OCI-LY1 (cell line): ENCODE results near the gene SAMD8.
"Not testable (repeated sequence)": the region's sequence is repeated elsewhere in the genome, so short reads cannot be mapped to it uniquely, and the experiment has no call there.

ENCODE experiments used
- H2AFZ ChIP-seq: fragments of 200-600 bp; sonication (generic), shearing (Covaris generic); 2 replicates; pipeline ENCODE4 v1.6.0; 2014; ENCODE audit warnings: antibody characterized with exemption, mild to moderate bottlenecking, low read length
- H3F3A ChIP-seq: fragments of 200-600 bp; sonication (generic), shearing (Covaris generic); 2 replicates; pipeline ENCODE4 v1.6.0; 2014; ENCODE audit warnings: mild to moderate bottlenecking, antibody characterized with exemption, low read length, moderate library complexity; ENCODE audit not compliant: insufficient read depth
- H3K27ac ChIP-seq: fragments of 200-600 bp; sonication (generic); 2 replicates; pipeline ENCODE4 v1.5.1; 2014; ENCODE audit warnings: low read length, mixed run types, mild to moderate bottlenecking, low read depth; ENCODE audit not compliant: poor library complexity, severe bottlenecking
- H3K27me3 ChIP-seq: fragments of 200-600 bp; sonication (generic); 2 replicates; pipeline ENCODE4 v1.6.0; 2014; ENCODE audit warnings: antibody characterized with exemption, mild to moderate bottlenecking, low read length, moderate library complexity; ENCODE audit not compliant: insufficient read depth
- H3K36me3 ChIP-seq: fragments of 200-600 bp; sonication (generic); 2 replicates; pipeline ENCODE4 v1.6.1; 2014; ENCODE audit warnings: mild to moderate bottlenecking, antibody characterized with exemption, low read length, moderate library complexity, mixed read lengths; ENCODE audit not compliant: insufficient read depth
- H3K4me1 ChIP-seq: fragments of 200-600 bp; sonication (generic); 2 replicates; pipeline ENCODE4 v1.5.1; 2014; ENCODE audit warnings: mild to moderate bottlenecking, low read length, moderate library complexity; ENCODE audit not compliant: insufficient read depth, severe bottlenecking
- H3K4me2 ChIP-seq: fragments of 200-600 bp; sonication (generic), shearing (Covaris generic); 2 replicates; pipeline ENCODE4 v1.6.1; 2014; ENCODE audit warnings: low read length
- H3K4me3 ChIP-seq: fragments of 200-600 bp; sonication (generic); 2 replicates; pipeline ENCODE4 v1.5.1; 2014; ENCODE audit warnings: low read length, low read depth, mild to moderate bottlenecking, mixed read lengths; ENCODE audit not compliant: poor library complexity, severe bottlenecking
- H3K79me2 ChIP-seq: fragments of 200-600 bp; shearing (Covaris generic); 2 replicates; pipeline ENCODE4 v1.6.1; 2016; ENCODE audit warnings: mixed run types, low read length, mixed read lengths; ENCODE audit not compliant: insufficient read depth
- H3K9ac ChIP-seq: fragments of 200-600 bp; sonication (generic), shearing (Covaris generic); 2 replicates; pipeline ENCODE4 v1.6.1; 2014; ENCODE audit warnings: mild to moderate bottlenecking, low read length, mixed read lengths
- H3K9me2 ChIP-seq: fragments of 200-600 bp; sonication (generic), shearing (Covaris generic); 2 replicates; pipeline ENCODE4 v1.6.1; 2014; ENCODE audit warnings: low read depth, mild to moderate bottlenecking, low read length, mixed read lengths
- H3K9me3 ChIP-seq: fragments of 200-600 bp; shearing (Covaris generic); 2 replicates; pipeline ENCODE4 v1.6.1; 2014; ENCODE audit warnings: low read length, mixed read lengths
- H4K20me1 ChIP-seq: fragments of 200-600 bp; sonication (generic), shearing (Covaris generic); 2 replicates; pipeline ENCODE4 v1.6.0; 2016; ENCODE audit warnings: mild to moderate bottlenecking, low read length; ENCODE audit not compliant: insufficient read depth
- CTCF ChIP-seq: fragments of 200-600 bp; sonication (generic), shearing (Covaris generic); IDR thresholded peaks from 2 replicates; pipeline ENCODE4 v1.5.1; 2017; ENCODE audit warnings: mild to moderate bottlenecking, antibody characterized with exemption, low read length, moderate library complexity, mixed read lengths
- EZH2 ChIP-seq: fragments of 200-600 bp; sonication (generic), shearing (Covaris generic); IDR thresholded peaks from 2 replicates; pipeline ENCODE4 v1.8.0; 2017; ENCODE audit warnings: borderline replicate concordance, mixed run types, mild to moderate bottlenecking, antibody characterized with exemption, low read length, moderate library complexity, mixed read lengths

The SAMD8 gene

GRCh38 chr10:75106242-75106641 lies 5.2 kb upstream of the SAMD8 start:
- peaks cover 13% of the 10 kb centered on the region for H3K4me1 ChIP-seq
- H3K9me3 ChIP-seq: no peaks in the 10 kb centered on the region
- no peaks in the 10 kb centered on the region for H3K27me3 ChIP-seq
- no peaks in the 10 kb centered on the region for H3K36me3 ChIP-seq
- no peak overlapping the region for H3K4me3 ChIP-seq
- H3K79me2 ChIP-seq: no peaks in the 10 kb centered on the region
- no peak overlapping the region for H3K27ac ChIP-seq
- TF ChIP-seq EZH2: no peak
- TF ChIP-seq CTCF: no peak
- H2AFZ ChIP-seq: no peak overlapping the region
- H3K4me2 ChIP-seq: no peak overlapping the region; the same call in 1 of the 2 replicates
- no peaks in the 10 kb centered on the region for H3K9me2 ChIP-seq
- no peak overlapping the region for H3K9ac ChIP-seq
- no peaks in the 10 kb centered on the region for H3F3A ChIP-seq
- H4K20me1 ChIP-seq: no peaks in the 10 kb centered on the region

- H3K9me2 ChIP-seq, H3K27me3 ChIP-seq, H3K27ac ChIP-seq, H4K20me1 ChIP-seq, H2AFZ ChIP-seq, H3F3A ChIP-seq, H3K79me2 ChIP-seq, H3K4me2 ChIP-seq, H3K9me3 ChIP-seq, H3K9ac ChIP-seq, H3K4me3 ChIP-seq, H3K36me3 ChIP-seq: not testable (repeated sequence)
- peaks cover 13% of the 10 kb centered on the region for H3K4me1 ChIP-seq
Measured at GRCh38 chr10:75106891-75107290, 4.6 kb upstream of the SAMD8 start.

- no peak overlapping the region for H3K9ac ChIP-seq
- no peak for TF ChIP-seq CTCF
- H3K4me1 ChIP-seq: peaks cover 21% of the 10 kb centered on the region
- no peaks in the 10 kb centered on the region for H3K27me3 ChIP-seq
- H3K4me2 ChIP-seq: no peak overlapping the region
- H3K9me2 ChIP-seq: no peaks in the 10 kb centered on the region
- H3K4me3 ChIP-seq: no peak overlapping the region
- peaks cover 8% of the 10 kb centered on the region for H3K79me2 ChIP-seq
- no peaks in the 10 kb centered on the region for H3K9me3 ChIP-seq
- H4K20me1 ChIP-seq: no peaks in the 10 kb centered on the region
- peaks cover 4% of the 10 kb centered on the region; the same call in 1 of the 2 replicates for H3F3A ChIP-seq
- H2AFZ ChIP-seq: no peak overlapping the region
- no peak overlapping the region for H3K27ac ChIP-seq
- H3K36me3 ChIP-seq: 0 out of 2 replicates have a peak, but pooled peaks cover 1% of the 10 kb centered on the region
Measured at GRCh38 chr10:75107756-75108683, 3.4 kb upstream of the SAMD8 start.
